Gastrocnemius medialis (tissue), 4 donors: ENCODE data around the gene RPS6KA2.

Experiments
- POLR2A ChIP-seq, 2 donors: fragments of 450-650 bp; IDR thresholded peaks; one replicate each; pipeline ENCODE4 v1.6.1; 2017; ENCODE audit warnings: antibody characterized with exemption in 2 of 2, mild to moderate bottlenecking in 2 of 2, moderate library complexity in 2 of 2
- TF ChIP-seq, protein P1 (sequence below), 5 experiments: fragments of 450-650 bp in 3 of 5; fragments of 200-600 bp in 2 of 5; sonication (generic) in 2 of 5; IDR thresholded peaks in 4 of 5; conservative IDR thresholded peaks in 1 of 5; 1 replicate in 4 of 5; 2 replicates in 1 of 5; pipeline ENCODE4 v1.5.1; 2016 to 2019; ENCODE audit warnings: antibody characterized with exemption in 5 of 5, mild to moderate bottlenecking in 3 of 5, moderate library complexity in 3 of 5

- TF ChIP-seq, protein P1, sequence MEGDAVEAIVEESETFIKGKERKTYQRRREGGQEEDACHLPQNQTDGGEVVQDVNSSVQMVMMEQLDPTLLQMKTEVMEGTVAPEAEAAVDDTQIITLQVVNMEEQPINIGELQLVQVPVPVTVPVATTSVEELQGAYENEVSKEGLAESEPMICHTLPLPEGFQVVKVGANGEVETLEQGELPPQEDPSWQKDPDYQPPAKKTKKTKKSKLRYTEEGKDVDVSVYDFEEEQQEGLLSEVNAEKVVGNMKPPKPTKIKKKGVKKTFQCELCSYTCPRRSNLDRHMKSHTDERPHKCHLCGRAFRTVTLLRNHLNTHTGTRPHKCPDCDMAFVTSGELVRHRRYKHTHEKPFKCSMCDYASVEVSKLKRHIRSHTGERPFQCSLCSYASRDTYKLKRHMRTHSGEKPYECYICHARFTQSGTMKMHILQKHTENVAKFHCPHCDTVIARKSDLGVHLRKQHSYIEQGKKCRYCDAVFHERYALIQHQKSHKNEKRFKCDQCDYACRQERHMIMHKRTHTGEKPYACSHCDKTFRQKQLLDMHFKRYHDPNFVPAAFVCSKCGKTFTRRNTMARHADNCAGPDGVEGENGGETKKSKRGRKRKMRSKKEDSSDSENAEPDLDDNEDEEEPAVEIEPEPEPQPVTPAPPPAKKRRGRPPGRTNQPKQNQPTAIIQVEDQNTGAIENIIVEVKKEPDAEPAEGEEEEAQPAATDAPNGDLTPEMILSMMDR (IDR thresholded peaks at IDR 0.05 in 4 of 5, conservative IDR thresholded peaks at IDR 0.05 in 1 of 5), result no peak
- no peak for TF ChIP-seq POLR2A (IDR thresholded peaks at IDR 0.05)
Observed at GRCh38 chr6:166462461-166463135, 164.5 kb downstream of the RPS6KA2 start.
